ENCODE data around the gene RPL29.

DNA sequence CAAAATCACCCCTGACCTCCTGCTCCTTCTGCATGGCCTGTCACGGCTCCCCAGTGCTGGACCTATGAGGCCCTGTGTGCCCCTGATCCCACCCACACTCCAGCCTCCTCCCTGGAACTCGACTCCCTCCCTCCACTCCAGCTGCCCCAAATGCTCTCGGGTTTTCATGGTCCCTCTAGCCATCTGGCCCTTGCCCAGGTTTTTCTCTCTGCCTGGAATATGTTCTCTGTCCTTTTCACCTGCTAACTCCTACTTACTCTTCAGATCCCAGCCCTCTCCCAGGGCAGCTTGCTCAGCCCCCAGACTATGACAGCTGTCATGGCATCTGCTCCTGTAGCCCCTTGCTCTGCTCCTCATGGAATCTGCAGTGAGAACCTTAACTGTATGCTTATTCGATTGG is 30.3 kb upstream of the RPL29 start:
- TF ChIP-seq, protein P1, sequence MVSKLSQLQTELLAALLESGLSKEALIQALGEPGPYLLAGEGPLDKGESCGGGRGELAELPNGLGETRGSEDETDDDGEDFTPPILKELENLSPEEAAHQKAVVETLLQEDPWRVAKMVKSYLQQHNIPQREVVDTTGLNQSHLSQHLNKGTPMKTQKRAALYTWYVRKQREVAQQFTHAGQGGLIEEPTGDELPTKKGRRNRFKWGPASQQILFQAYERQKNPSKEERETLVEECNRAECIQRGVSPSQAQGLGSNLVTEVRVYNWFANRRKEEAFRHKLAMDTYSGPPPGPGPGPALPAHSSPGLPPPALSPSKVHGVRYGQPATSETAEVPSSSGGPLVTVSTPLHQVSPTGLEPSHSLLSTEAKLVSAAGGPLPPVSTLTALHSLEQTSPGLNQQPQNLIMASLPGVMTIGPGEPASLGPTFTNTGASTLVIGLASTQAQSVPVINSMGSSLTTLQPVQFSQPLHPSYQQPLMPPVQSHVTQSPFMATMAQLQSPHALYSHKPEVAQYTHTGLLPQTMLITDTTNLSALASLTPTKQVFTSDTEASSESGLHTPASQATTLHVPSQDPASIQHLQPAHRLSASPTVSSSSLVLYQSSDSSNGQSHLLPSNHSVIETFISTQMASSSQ (IDR thresholded peaks at IDR 0.05; ENCODE audit: low read depth), result no peak
- TF ChIP-seq, protein P1 (CRISPR knock-in tag; IDR thresholded peaks at IDR 0.05; ENCODE audit: borderline replicate concordance), result no peak
- TF ChIP-seq RNF2 (conservative IDR thresholded peaks at IDR 0.05; ENCODE audit: low read depth) (no peak), ZNF878 (CRISPR knock-in tag; IDR thresholded peaks at IDR 0.05) (no peak), POLR2AphosphoS5 (IDR thresholded peaks at IDR 0.05; ENCODE audit: low read depth, low read length) (no peak), ZNF558 (CRISPR knock-in tag; IDR thresholded peaks at IDR 0.05; ENCODE audit: borderline replicate concordance) (no peak), ZNF354B (CRISPR knock-in tag; IDR thresholded peaks at IDR 0.05) (no peak), SRF (IDR thresholded peaks at IDR 0.05; ENCODE audit: low read depth, low read length) (no peak), SETDB1 (CRISPR knock-in tag; IDR thresholded peaks at IDR 0.05; ENCODE audit: borderline replicate concordance) (no peak), NR2C2 (CRISPR knock-in tag; IDR thresholded peaks at IDR 0.05; ENCODE audit: borderline replicate concordance) (no peak), POLR2A (IDR thresholded peaks at IDR 0.05; ENCODE audit: insufficient read depth in 1 of 2, low read depth in 2 of 2, low read length in 2 of 2) (no peak)
- TF ChIP-seq, protein P2, sequence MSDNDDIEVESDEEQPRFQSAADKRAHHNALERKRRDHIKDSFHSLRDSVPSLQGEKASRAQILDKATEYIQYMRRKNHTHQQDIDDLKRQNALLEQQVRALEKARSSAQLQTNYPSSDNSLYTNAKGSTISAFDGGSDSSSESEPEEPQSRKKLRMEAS (IDR thresholded peaks at IDR 0.05), result no peak
- TF ChIP-seq, protein P3, sequence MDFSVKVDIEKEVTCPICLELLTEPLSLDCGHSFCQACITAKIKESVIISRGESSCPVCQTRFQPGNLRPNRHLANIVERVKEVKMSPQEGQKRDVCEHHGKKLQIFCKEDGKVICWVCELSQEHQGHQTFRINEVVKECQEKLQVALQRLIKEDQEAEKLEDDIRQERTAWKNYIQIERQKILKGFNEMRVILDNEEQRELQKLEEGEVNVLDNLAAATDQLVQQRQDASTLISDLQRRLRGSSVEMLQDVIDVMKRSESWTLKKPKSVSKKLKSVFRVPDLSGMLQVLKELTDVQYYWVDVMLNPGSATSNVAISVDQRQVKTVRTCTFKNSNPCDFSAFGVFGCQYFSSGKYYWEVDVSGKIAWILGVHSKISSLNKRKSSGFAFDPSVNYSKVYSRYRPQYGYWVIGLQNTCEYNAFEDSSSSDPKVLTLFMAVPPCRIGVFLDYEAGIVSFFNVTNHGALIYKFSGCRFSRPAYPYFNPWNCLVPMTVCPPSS (IDR thresholded peaks at IDR 0.05), result no peak
- TF ChIP-seq, protein P4, sequence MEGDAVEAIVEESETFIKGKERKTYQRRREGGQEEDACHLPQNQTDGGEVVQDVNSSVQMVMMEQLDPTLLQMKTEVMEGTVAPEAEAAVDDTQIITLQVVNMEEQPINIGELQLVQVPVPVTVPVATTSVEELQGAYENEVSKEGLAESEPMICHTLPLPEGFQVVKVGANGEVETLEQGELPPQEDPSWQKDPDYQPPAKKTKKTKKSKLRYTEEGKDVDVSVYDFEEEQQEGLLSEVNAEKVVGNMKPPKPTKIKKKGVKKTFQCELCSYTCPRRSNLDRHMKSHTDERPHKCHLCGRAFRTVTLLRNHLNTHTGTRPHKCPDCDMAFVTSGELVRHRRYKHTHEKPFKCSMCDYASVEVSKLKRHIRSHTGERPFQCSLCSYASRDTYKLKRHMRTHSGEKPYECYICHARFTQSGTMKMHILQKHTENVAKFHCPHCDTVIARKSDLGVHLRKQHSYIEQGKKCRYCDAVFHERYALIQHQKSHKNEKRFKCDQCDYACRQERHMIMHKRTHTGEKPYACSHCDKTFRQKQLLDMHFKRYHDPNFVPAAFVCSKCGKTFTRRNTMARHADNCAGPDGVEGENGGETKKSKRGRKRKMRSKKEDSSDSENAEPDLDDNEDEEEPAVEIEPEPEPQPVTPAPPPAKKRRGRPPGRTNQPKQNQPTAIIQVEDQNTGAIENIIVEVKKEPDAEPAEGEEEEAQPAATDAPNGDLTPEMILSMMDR (CRISPR knock-in tag; IDR thresholded peaks at IDR 0.05), result no peak

All from HepG2 (cell line).